Retina (tissue), 1 donor: ENCODE data around the gene AKAP13.

Source experiments
- DNase-seq: peaks from one replicate; pipeline ENCODE4 v3.0.0-alpha.2; 2016

The AKAP13 gene

DNA sequence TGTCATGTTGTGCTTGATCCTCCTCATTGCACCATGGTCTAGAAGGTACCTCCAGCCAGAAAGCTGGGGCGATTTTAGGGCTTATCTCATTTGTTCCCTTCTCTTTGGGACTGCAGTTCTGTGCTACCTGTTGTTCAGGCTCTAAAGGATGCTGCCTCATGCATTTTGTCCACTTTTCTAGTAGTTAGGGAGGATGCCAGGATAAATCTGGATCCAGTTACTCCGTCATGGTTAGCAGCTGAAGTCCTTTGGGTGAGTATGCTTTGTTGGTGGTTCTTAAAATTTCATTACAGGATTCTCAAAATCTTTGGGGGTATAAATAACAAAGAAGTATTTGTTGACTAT is 8.9 kb downstream of the AKAP13 start:
- no peak for DNase-seq

DNA sequence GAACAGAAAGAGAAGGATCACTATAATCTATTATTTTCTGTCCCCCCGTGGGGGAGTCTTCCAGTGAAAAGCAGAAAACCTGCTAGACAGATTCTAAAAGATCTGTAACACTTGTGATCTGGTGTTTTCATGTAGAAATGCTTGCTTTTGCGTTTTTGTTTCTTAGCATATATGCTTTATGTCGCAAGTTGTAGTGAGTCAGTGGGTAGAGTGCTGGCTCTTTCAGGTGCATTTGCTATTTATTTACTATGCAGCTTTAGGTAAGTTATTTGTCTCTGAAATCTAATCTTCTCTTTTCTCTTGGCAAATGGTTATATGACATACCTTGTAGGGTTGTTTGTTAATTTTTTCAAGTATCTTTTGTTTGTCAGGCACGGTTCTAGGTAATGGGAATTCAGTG is 9.4 kb downstream of the AKAP13 start:
- DNase-seq, result no peak

DNA sequence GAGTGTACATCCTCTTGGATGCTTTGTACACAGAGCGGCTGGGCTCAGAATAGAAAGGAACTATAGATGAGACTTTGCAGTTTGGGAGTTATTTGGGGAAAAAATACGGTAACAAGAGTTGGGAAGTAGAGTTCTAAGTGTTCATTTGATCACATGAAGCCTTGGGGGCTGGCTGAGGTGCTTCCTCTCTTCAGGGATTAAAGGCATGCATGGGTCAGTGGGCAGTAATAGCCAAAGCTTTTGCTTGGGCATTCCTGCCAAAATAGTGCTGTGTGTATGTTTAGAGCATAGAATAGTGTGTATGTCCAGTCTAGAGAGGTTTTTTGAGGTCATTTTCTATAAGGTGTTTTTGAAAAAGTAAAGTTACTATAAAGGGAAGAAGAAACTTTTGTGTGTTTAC is 12.8 kb downstream of the AKAP13 start:
- DNase-seq, result no peak

DNA sequence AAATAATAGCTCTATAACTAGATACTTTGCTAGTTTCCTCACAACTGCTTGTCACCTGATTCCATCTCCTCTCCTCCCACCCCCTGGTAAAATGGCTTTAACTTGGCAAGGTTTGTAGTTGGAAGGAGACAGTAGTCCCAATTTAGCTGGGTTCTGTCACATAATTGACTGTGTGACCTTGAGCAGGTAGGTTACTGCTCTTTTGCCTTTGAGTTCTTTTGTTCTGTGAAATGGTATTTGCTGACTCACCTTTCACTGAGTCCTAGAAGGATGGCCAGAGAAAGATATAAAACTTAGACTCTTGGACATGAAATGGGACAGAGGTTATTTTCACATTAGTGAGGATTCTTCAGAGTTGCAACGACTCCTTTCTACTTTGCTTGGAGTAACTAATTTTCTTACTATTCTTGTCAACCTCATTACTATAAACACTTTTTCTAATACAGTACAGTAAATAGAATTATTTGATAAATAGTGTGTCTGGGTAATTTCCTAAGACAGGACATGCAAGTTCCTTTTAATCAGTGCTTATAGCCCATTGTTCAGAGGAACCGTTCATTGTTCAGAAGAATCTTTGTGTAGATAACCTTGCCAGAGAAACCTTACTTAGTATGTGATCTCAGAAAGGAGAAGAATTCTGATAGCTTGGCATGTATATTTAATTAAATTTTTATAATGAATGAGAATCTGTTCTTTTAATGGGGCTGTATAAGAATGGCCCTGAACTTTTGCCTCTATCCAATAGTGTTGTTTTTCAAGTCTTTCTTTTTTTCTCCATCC is 14.3 kb downstream of the AKAP13 start:
- DNase-seq, result no peak

DNA sequence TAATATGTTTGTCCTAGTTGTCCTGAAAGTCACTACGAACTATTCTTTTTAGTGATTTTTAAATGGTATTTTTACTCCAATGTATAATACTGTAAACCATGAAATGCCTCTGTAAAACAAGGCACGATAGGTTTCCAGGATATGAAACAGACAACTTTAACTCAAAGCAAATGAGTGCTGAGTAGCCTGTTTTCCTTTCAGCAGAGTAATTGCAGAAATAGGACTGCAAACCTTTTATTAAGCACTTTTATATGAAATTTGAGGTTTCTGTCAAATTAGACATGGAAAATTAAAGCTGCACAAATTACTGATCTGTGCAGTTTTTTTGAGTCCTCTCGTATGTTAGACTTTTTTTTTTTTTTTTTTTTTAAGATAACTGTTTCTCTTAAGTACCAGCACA is 16.2 kb downstream of the AKAP13 start:
- DNase-seq, result no peak

DNA sequence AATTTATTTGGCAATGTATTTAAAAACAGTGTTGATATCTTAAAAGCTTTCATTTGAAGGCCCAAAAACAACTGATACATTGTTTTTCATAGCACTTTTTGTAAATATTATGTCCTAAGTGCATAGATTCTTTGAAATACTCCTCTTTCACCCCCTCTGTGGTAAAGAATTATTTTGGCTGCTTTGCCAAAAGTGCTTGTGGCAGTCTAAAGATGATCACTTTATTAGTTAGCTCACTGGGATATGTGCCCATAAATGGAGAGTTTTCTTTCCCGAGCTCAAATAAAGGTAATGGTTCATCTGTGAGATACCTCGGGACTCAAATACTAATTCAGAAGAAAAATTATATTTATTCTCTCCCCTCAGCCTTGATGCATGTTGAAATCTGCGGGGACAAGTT is 16.7 kb downstream of the AKAP13 start:
- DNase-seq, result no peak

DNA sequence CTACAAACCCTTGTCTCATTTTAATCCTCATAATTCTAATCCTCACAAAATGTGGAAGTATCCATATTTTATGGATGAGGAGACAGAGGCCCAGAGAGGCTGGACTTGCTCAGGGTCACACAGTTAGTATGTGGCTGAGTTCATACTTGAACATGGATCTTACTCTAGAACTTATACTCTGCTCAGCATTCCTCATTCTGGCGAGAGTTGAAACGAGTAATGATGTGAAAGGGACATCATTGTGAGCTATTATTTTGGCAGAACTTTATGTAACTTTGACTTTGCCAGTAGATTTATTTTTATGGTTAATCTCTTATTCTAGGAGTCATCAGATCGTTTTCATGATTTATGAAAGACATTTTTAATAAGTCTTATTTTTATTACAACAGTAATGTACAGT is 17.5 kb downstream of the AKAP13 start:
- DNase-seq, result no peak

DNA sequence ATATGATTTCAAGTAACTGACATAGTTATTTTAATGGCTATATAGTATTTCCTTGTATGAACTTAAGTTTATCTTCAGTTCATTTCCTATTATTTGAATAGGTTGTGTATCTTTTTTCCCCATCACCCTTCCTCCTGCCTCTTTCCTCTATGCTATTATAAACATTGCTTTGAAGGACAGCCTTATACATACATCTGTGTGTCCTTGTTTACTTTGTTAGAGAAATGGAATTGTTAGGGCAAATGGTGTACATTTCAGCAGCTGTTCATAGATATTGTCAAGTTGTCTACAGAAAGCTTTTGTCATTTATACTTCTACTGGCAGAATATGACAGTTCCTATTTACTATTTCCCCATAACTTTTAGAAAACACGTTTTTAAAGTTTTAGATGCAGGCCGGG is 18.4 kb downstream of the AKAP13 start:
- DNase-seq, result no peak

DNA sequence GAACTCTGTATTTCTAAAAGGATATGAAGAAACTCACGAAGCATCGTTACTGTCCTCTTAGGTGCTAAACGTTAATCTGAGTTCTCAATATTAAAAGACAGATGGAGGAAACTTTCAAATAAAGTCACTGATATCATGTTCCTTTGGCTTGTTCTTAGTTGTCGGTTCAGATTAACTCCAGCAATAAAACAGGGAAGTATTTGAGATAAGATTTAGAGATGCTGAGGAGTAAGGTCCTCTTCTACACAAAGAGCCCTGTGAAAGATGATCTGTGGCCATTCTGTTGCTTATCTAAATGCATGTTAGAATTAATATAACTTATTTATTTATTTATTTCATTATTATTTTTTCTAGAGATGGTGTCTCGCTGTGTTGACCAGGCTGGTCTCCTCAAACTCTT is 19.2 kb downstream of the AKAP13 start:
- no peak for DNase-seq

DNA sequence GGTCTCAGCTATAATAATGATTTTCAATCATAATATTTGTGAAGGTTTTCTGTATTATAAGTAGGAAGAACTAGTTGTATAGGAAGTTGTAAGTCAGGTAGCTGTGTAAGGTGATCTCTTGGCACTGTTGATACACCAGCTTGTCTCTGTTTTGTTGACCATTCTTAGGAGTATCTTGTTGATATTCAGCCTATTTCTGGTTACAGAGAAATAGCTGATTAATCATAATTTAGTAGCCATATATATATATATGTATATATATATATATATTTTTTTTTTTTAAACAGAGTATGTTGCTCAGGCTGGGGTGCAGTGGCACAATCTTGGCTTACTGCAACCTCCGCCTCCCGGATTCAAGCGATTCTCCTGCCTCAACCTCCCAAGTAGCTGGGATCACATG is 20.2 kb downstream of the AKAP13 start:
- no peak for DNase-seq

DNA sequence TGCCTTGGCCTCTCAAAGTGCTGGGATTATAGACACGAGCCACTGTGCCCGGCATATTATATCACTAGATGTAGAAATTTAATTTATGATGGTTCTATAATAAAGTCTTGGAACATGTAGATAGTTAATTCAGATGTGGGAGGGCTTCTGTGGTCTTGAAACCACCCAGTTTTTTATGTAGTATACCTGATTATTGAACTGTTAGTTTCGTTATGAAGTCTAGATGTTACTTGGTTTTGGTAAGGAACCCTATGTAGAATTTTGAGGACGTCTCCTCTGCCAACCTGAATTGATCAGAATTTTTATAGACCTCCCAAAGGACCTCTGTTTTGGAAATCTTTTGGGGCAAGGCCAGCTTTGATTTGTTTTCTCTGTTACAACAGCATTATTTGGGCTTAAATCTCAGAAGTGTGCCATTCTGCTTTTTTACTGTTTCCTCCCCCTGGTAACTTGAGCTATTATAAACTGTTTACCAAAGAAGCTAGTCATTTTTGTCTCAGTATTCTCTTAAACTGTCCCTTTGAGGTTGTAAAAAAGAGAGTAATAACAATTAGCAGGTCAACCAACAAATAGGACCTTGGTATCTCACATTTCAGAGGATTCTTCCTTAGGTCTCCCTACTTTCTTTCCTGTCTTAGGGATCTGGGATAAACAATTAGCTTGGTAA is 20.8 kb downstream of the AKAP13 start:
- no peak for DNase-seq

DNA sequence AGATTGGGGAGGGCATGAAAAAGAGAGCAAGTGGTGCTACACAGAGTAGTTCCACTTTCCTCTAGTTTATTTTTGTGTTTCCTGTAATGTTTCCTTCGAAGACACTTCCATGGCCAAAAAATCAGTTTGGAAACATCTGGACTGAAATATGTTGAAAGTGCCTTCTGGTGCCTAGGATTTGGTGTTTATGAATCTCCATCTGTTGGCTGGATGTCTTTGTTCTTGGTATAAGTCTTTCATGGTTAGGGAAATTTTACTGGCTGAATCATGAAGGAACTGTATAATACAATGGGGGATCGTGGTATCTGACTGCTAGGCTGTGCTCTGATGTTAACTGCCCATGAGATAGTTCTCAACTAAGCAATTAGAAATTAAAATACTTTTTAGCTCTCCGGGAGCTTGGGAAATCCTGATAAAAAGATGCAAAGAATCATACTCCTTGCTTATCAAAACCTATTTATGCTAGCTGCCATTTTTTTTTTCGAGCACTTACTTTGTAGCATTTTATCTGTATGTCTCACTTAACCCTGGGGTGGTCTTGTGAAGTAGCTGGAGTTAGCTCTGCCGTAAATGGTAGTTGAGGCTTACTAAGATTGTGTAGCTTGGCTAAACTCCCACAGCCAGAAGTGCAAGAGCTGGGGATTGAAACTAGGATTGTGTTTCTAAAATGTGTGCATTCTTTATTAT is 21.9 kb downstream of the AKAP13 start:
- DNase-seq, result no peak

DNA sequence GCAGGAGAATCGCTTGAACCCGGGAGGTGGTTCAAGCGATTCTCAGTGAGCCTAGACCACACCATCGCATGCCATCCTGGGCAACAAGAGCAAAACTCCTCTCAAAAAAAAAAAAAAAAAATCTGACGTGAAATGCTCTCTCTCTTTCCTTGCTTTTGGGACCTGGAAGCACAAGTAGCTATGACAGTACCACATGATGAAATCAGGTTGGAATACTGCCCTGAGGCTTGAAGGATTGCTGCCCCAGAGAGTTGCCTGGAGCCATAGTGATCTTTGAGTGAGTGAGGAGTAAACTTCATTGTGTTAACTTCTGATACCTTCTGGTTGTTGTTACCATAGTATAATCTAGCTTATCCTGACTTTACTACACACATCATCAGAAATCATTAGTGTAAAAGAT is 23.3 kb downstream of the AKAP13 start:
- no peak for DNase-seq

DNA sequence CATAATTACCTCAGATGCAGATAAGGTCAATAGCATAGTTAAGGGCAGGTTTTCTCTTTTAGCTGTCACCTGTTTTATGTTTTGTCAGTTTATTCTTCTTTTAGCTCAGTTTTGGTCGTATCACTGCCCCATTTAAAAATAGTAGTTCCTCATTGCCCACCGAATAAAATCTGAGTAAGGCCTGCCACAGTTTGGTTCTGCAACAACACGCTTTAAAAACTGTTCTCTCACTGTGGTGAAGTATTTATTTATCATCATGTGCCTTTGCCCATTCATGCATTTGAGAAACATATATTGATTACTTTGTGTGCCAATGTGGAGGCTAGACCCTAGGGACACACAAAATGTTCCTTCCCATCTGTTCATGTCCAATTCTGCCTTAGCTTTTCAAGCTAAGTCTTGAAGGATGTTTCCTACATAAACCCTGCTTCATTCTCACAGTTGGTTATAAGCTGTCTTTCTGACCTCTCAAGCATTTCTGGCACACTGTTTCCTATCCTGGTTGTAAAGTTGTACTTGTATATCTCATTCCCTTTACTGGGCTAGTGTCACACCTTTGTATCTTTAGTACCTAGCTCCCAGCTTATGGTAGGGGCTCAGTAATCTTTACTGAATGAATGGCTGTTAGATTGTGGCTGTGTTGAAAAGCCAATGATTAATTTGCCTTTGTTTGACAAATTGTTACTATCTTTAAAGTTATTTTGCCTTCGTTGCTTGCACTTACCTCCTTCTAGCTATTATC is 23.9 kb downstream of the AKAP13 start:
- DNase-seq, result no peak

DNA sequence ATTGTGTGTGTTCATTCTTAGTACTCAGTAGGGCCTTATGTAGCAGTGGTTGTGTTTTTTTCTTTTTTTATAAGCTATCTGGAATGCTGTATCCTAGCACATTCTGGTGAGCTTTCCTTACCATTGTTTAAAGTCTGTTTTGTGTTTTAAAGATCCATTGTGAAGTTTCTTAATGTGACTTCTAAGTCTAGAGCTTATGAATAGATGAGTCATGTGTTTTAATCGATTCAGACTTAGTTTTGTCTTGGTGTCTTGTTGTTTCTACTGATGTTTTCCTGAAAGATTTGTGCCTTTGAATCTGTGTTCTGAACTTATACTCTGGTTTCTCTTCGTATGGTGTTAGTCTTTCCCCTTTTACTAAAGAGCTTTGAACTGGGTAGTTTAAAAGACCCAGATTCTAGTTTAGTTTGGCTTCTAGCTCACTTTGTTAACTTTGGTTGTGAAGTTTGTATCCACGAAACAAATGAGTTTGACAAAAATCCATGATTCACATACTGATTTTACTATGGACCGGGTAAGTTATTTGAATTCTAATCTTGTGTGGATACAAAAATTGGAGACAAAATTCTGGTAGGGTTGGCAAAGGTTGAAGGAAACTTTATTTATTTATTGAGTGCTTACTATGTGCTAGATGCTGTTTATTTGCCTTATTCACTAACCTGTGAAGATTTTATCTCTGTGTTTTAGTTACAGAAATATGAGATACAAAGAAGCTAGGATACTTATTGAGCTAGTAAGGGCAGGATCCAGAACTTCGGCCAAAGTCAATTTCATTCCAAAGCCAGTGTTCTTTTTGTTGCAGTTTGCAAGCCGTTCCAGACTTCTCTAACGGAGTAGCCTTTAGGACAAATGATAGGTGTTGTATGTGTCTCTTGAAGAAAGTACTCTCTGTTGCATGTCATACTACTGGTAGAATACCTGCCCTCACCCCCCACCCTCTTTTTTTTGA is 24.8 kb downstream of the AKAP13 start:
- DNase-seq, result no peak

DNA sequence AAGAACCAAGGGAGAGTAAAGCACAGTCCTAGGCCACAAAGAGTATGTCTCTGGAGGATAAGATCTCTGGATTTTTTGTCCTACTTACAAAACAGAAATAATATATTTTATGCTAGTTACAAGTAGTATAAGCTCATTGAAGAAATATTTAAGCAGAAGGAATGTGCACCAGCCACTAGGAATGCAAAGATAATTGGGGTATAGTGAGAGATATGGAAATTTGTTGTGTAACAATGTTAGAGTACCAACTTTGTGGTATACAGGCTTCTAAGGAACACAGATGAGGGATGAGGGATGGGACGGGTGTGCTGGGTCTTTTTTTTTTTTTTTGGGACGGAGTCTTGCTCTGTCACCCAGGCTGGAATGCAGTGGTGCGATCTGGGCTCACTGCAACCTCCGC is 26.5 kb downstream of the AKAP13 start:
- DNase-seq, result no peak

DNA sequence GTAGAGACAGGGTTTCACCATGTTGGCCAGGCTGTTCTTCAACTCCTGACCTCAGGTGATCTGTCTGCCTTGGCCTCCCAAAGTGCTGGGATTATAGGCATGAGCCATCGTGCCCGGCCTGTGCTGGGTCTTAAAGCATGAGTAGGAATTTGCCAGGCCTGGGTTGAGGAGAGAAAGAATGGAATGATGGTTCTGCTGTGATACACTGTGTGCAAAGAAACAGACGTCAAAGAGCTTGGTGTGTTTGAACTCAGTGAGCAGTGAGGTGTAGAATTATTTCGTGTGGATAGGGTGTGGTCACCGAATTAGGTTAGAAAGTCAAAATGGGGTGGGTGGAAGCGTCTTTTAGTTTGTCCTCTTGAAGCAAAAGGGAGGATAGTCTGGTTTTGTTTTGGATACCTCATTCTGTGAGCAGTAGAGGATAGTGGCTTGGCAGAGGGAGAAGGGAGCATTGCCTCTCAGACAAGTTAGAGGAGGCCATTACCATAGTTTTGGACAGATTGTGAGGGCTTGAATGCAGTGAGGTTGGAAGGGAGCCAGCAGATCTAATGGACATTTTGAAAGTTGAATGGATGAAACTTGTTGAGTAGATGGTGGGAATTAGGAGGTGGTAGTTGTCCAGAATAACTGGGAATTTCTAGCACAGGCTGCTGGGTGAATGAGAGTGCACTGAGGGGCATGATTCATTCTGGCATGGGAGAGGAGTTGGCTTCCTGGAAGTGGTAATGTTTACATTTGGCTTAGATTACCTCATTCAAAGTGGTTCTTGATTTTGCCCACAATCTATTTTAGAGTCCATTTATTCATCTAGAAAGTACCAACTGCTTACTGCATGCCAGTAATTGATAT is 27.2 kb downstream of the AKAP13 start:
- DNase-seq, result no peak

DNA sequence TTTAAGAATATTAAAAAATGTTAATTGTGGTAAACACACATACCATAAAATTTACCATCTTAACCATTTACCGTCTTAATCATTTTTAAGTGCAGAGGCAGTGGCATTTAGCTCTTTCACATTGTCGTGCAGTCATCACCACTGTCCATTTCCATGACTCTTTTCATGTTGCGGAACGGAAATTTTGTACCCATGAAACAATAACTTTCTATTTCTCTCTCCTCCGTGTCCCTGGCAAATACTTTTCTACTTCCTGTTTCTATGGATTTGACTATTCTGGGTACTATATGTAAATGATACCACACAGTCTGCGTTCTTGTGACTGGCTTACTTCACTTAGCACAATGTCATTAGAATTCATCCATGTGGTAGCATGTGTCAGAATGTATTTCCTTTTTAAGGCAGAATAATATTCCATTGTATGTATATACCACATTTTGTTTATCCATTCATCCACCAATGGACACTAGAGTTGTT is 27.9 kb downstream of the AKAP13 start:
- DNase-seq, result no peak

DNA sequence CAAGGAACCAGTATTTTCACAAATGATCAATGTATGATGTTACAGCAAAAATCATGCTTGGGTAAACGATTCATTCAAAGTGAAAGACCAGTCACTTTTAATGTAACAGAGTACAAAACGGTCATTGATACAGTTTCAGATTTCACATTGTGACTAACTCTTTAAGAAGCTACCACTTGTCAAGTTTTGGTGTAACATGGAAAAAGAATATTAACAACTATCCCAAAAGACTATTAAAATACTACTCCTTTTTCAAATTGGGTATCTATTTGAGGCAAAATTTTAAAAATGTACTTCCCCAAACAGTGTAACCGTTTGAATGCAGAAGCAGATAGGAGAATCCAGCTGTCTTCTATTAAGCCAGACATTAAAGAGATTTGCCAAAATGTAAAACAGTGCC is 31.7 kb downstream of the AKAP13 start:
- DNase-seq, result no peak

DNA sequence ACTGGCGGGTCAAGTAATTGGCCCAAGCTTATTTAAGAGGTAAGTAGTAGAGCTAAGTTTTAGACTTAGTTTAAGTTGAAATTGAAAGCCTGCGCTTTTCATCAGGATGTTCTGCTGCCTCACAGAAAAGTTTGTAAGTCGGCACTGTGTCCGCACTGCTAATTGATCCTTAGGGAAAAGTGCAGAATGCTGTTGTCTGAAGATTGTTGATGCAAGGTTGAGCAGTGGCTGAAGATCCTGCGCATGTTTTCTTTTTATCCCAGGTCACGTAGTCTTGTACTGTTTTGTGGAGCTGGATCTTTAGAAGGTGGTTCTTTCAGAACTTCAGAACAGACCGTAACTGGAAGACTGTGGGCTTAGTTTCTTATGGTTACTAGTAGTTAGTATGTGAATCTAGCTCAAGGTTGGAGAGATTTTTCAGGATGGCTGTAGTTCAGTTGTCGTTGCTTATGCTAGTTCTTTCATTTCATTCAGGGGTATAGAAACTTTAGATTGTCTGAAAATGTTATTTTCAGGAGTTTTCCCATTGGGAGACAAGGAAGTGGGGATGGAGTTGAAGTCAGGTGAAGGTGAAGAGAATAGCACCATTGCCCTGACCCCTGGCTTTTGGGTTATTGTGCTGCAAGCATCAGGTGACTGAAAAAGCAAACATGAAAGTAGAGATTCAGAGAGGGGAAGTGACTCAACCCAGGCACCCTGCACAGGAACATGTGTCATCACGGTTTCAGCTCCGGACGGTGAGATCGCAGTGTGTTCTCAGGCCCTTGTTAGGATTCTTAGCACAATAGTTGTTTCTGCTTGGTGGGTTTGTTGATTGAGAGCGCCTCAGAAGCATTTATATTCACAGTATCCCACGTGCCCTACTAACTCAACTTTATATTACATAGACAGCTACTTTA is 32.8 kb downstream of the AKAP13 start:
- no peak for DNase-seq
